Endodermal cell (in vitro differentiated cells): Measurements from ENCODE around the gene JTB. TPM values are rescaled to one million over a fixed set of nuclear protein-coding genes. Genes with fewer than 3 reads are reported as not detected.

ENCODE experiments used
- DNase-seq: peaks from one replicate; pipeline ENCODE4 v3.0.0-alpha.2; 2017
- H3K27ac ChIP-seq: 2 replicates; pipeline ENCODE4 v1.5.1; 2013; ENCODE audit warnings: mild to moderate bottlenecking, low read depth, low read length, moderate library complexity
- H3K27me3 ChIP-seq: 2 replicates; pipeline ENCODE4 v1.6.1; 2013; ENCODE audit warnings: mild to moderate bottlenecking, low read length, moderate library complexity; ENCODE audit not compliant: insufficient read depth, control insufficient read depth, poor library complexity, severe bottlenecking
- H3K36me3 ChIP-seq: 2 replicates; pipeline ENCODE4 v1.7.0; 2013; ENCODE audit warnings: mild to moderate bottlenecking, low read length, moderate library complexity; ENCODE audit not compliant: control insufficient read depth, insufficient read depth
- H3K4me1 ChIP-seq: one replicate; pipeline ENCODE4 v1.7.0; 2013; ENCODE audit warnings: low read length; ENCODE audit not compliant: control insufficient read depth, insufficient read depth
- H3K4me3 ChIP-seq: 2 replicates; pipeline ENCODE4 v1.5.1; 2013; ENCODE audit warnings: mild to moderate bottlenecking, low read length, moderate library complexity
- H3K9ac ChIP-seq: 2 replicates; pipeline ENCODE4 v1.6.1; 2013; ENCODE audit warnings: mild to moderate bottlenecking, low read length, moderate library complexity; ENCODE audit not compliant: poor library complexity, severe bottlenecking; ENCODE audit errors: extremely low read depth
- H3K9me3 ChIP-seq: 2 replicates; pipeline ENCODE4 v1.6.1; 2013; ENCODE audit warnings: mild to moderate bottlenecking, low read length, moderate library complexity; ENCODE audit not compliant: control insufficient read depth
- H3K27ac Mint-ChIP-seq: 2 replicates; pipeline ENCODE4 v1.8.0; 2020; ENCODE audit warnings: mixed read lengths
- H3K27me3 Mint-ChIP-seq: 2 replicates; pipeline ENCODE4 v1.8.0; 2021; ENCODE audit warnings: mild to moderate bottlenecking, mixed read lengths; ENCODE audit not compliant: insufficient read depth
- H3K36me3 Mint-ChIP-seq: 2 replicates; pipeline ENCODE4 v1.8.0; 2020; ENCODE audit warnings: low read depth, mixed read lengths
- H3K4me1 Mint-ChIP-seq: 2 replicates; pipeline ENCODE4 v1.8.0; 2020; ENCODE audit warnings: mixed read lengths
- H3K4me3 Mint-ChIP-seq: 2 replicates; pipeline ENCODE4 v1.8.0; 2020; ENCODE audit warnings: mild to moderate bottlenecking, moderate library complexity, mixed read lengths
- H3K9me3 Mint-ChIP-seq: 2 replicates; pipeline ENCODE4 v1.8.0; 2020; ENCODE audit warnings: mild to moderate bottlenecking, mixed read lengths
- WGBS, 2 experiments: methylation state at CpG; one replicate each; pipeline versions ENCODE4 v1.1.5 to v1.1.7; 2013; ENCODE audit warnings: missing lambda C conversion rate in 2 of 2, mixed read lengths in 1 of 2; ENCODE audit not compliant: insufficient coverage in 1 of 2, insufficient read length in 1 of 2; 5-methylcytosine and 5-hydroxymethylcytosine counted together
- long read RNA-seq, 4 experiments: library from polyadenylated mRNA in 2 of 4; library from RNA in 1 of 4; library from capped mRNA in 1 of 4; stranded (forward) in 3 of 4; unstranded in 1 of 4; transcript quantifications; one replicate each; pipeline ENCODE4 v2.0.0, GENCODE V29; 2020 to 2021; ENCODE audit warnings: inconsistent platforms in 1 of 4
- polyA plus RNA-seq, 2 experiments: library from polyadenylated mRNA; stranded (reverse); fragments of 50-300 nt; gene quantifications; one replicate each; pipeline ENCODE4 v1.2.3, GENCODE V29; 2013
- total RNA-seq, 2 donors: library from RNA; stranded (reverse); fragmentation: NEBNext Ultra II Directional in 1 of 2; extraction: Animal tissue kit (Norgen Biotek cat#: 25700) in 1 of 2; gene quantifications; 2 replicates in 1 of 2; 3 replicates in 1 of 2; pipeline ENCODE4 v1.2.1, GENCODE V29; 2021
- TF ChIP-seq, protein P1 (sequence below): fragments of 200-600 bp; sonication (generic); conservative IDR thresholded peaks from 2 replicates; pipeline ENCODE4 v1.5.0; 2021; ENCODE audit warnings: antibody characterized with exemption, mild to moderate bottlenecking

Gene JTB
- total RNA-seq: 10 to 100 TPM; 63.6 to 72.8 TPM
- polyA plus RNA-seq (2013, experiment 1 of 2): 79.1 TPM
- 74.1 TPM for polyA plus RNA-seq (2013, experiment 2 of 2)
- long read RNA-seq, experiment 1, transcript JTB-201 (5 exons, 1,287 nt): major isoform, 54 of 82 reads
- long read RNA-seq, experiment 1, partial matches to known transcripts: 8 of 82 reads
- long read RNA-seq, experiment 1, other reads (novel, unspliced or antisense): 19 of 82 reads
- long read RNA-seq, experiment 2, transcript JTB-201 (5 exons, 1,287 nt): major isoform, 37 of 47 reads
- long read RNA-seq, experiment 2, partial matches to known transcripts: 4 of 47 reads
- long read RNA-seq, experiment 2, other reads (novel, unspliced or antisense): 3 of 47 reads
- long read RNA-seq, experiment 3, transcript JTB-201 (5 exons, 1,287 nt): major isoform, 42 of 54 reads
- long read RNA-seq, experiment 3, partial matches to known transcripts: 5 of 54 reads
- long read RNA-seq, experiment 3, other reads (novel, unspliced or antisense): 4 of 54 reads
- long read RNA-seq, experiment 4, transcript JTB-201 (5 exons, 1,287 nt): major isoform, 38 of 51 reads
- long read RNA-seq, experiment 4, partial matches to known transcripts: 1 of 51 reads
- long read RNA-seq, experiment 4, other reads (novel, unspliced or antisense): 10 of 51 reads

DNA sequence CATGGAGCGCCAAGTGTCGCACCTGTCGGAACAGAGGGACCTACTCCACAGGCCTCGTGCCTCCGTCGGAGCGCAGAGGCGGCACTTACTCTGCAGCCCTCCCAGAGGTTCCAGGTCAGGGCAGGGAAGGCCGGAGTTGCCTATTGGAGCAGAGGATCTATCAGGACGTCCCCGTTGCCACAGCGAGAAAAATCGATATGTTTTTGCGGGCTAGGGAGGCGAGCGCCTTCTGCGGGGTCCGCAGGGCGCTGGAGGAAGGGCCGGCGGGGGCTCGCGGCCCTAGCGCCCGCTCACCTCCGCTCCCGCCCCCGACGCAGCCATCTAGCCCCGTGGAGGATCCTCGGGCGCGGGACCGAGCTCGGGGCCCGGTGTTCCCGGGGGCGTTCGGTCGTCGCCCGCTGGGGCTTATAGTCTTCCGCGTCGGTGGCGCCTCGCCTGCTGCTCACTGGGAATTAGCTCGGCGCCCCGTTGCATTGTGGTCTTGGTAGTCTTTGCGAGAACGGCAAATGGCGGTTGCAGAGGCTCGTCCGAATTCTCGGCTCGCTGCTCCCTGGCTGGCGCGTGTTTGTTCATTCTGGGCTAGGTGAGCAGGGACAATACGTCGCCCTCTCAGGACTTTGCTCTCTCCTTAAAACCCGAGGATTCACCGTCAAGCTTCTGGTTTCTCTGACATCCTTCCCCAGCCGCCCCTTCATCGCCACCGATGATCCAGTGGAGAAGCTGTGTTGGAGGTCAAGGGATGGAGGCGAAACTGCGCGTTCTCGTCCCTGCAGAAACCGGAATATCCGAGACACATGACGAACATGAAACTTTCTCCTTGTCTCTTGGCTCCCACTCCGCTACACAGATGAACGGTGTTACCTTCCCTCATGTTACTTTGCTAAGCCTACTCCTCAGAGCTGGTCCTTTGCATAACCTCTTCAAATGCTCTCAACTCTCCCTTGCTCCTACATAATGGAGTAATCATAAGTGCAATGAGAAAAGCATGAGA, at the start of gene JTB:
Gene JTB, minus strand, starts transcription at position 425 of the 991 bp plus-strand sequence. Its CDS starts 422 bp downstream, at position 3.
- H3K27ac Mint-ChIP-seq: peak within 1 kb of the TSS; percentile 94
- H3K4me3 ChIP-seq: peak within 1 kb of the TSS; percentile 100
- no peaks in the 10 kb centered on the region for H3K27me3 Mint-ChIP-seq
- H3K9me3 Mint-ChIP-seq: no peaks in the 10 kb centered on the region
- no peaks in the 10 kb centered on the region for H3K9me3 ChIP-seq
- no peaks in the 10 kb centered on the region for H3K4me1 ChIP-seq
- peaks cover 46% of the 10 kb centered on the region for H3K36me3 ChIP-seq
- peak within 1 kb of the TSS; percentile 89 for H3K9ac ChIP-seq
- H3K4me1 Mint-ChIP-seq: peaks cover 16% of the 10 kb centered on the region
- peak within 1 kb of the TSS; percentile 53 for H3K27ac ChIP-seq
- peaks cover 40% of the 10 kb centered on the region for H3K36me3 Mint-ChIP-seq
- peak; percentile 95 for DNase-seq
- peak within 1 kb of the TSS; percentile 87 for H3K4me3 Mint-ChIP-seq
- TF ChIP-seq, protein P1, sequence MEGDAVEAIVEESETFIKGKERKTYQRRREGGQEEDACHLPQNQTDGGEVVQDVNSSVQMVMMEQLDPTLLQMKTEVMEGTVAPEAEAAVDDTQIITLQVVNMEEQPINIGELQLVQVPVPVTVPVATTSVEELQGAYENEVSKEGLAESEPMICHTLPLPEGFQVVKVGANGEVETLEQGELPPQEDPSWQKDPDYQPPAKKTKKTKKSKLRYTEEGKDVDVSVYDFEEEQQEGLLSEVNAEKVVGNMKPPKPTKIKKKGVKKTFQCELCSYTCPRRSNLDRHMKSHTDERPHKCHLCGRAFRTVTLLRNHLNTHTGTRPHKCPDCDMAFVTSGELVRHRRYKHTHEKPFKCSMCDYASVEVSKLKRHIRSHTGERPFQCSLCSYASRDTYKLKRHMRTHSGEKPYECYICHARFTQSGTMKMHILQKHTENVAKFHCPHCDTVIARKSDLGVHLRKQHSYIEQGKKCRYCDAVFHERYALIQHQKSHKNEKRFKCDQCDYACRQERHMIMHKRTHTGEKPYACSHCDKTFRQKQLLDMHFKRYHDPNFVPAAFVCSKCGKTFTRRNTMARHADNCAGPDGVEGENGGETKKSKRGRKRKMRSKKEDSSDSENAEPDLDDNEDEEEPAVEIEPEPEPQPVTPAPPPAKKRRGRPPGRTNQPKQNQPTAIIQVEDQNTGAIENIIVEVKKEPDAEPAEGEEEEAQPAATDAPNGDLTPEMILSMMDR: no peak
- 1 to 2% methylated on average over 47 to 75 of the region's 75 CpGs for WGBS, 2 experiments
- H3K27me3 ChIP-seq: no peaks in the 10 kb centered on the region

DNA sequence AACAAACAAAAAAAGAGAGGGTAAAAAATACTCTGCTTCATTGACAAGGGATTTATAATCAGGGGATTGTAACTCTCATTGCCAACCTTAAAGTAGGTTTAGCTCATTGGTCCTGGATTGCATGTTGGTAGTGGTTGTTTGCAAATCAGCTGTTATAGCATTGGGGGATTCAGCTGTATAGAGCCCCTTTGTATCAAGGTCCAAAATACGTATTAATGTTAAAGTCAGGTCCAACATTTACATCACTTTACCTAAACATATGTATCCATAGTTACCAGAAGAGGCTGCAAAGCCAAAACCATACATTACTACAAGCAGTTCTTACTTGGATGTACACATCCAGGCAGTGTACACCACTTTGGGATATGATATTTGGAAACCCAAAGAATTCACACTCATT, 42.5 kb upstream of the JTB start:
- Histone ChIP-seq H3K4me1 (no peaks in the 10 kb centered on the region), H3K27me3 (no peaks in the 10 kb centered on the region), H3K27ac (no peak overlapping the region), H3K9ac (no peak overlapping the region), H3K36me3 (no peaks in the 10 kb centered on the region), H3K9me3 (no peaks in the 10 kb centered on the region), H3K4me3 (no peak overlapping the region)
- Mint-ChIP-seq H3K27ac (no peak overlapping the region), H3K4me3 (no peak overlapping the region), H3K9me3 (no peaks in the 10 kb centered on the region), H3K36me3 (no peaks in the 10 kb centered on the region), H3K4me1 (no peaks in the 10 kb centered on the region), H3K27me3 (no peaks in the 10 kb centered on the region)
- TF ChIP-seq, protein P1: no peak
- WGBS, 2 experiments: 100% methylated on average over 1 of the region's 1 CpG; no CpG with 5 or more reads in 1 of the 2 experiments
- no peak for DNase-seq

DNA sequence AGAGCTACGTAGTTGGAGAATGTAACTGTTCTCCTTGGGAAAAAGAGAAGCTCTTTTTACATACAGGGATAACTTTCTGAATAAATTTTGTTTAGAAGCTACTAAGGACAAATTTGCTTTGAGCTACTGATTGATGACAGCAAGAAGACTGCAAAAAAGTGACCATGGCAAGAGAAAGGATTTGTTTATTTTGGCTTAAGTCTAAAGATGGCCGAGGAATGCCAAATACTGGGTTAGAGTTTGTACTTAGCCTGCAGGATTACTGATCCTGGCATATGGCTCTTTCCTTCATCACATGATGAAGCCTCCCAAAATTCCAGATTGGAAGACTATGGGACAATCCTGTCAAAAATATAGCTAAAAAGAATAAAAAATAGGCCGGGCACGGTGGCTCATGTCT, 41.8 kb upstream of the JTB start:
- no peak overlapping the region for H3K9ac ChIP-seq
- H3K4me1 ChIP-seq: no peaks in the 10 kb centered on the region
- Mint-ChIP-seq H3K27ac (no peak overlapping the region), H3K4me1 (no peaks in the 10 kb centered on the region), H3K27me3 (no peaks in the 10 kb centered on the region), H3K36me3 (no peaks in the 10 kb centered on the region), H3K9me3 (no peaks in the 10 kb centered on the region), H3K4me3 (no peak overlapping the region)
- no peaks in the 10 kb centered on the region for H3K27me3 ChIP-seq
- H3K27ac ChIP-seq: no peak overlapping the region
- no peak for DNase-seq
- TF ChIP-seq, protein P1: no peak
- H3K36me3 ChIP-seq: no peaks in the 10 kb centered on the region
- no peak overlapping the region for H3K4me3 ChIP-seq
- H3K9me3 ChIP-seq: no peaks in the 10 kb centered on the region
- 89% methylated on average over 4 of the region's 4 CpGs for WGBS, 2 experiments
